G401.6 (cell line): Measurements from ENCODE around the gene CARNS1.

Experiments
- FAIRE-seq: peaks from 2 replicates; lab custom pipeline; 2012; peaks lifted over from hg19 to GRCh38; lab: Jason Lieb, UNC

The CARNS1 gene

GRCh38 chr11:67441098-67441563 is 25.7 kb downstream of the CARNS1 start:
- no peak for FAIRE-seq

GRCh38 chr11:67441731-67442351 is 26.4 kb downstream of the CARNS1 start:
- no peak for FAIRE-seq

GRCh38 chr11:67442504-67443404 is 27.3 kb downstream of the CARNS1 start:
- no peak for FAIRE-seq

- FAIRE-seq: no peak
Observed at GRCh38 chr11:67445515-67445914, 30.0 kb downstream of the CARNS1 start.

- FAIRE-seq: no peak
Observed at GRCh38 chr11:67448220-67448609, 32.7 kb downstream of the CARNS1 start.

- no peak for FAIRE-seq
Observed at GRCh38 chr11:67449116-67449844, 33.8 kb downstream of the CARNS1 start.

- FAIRE-seq: no peak
Observed at GRCh38 chr11:67450796-67451657, 35.5 kb downstream of the CARNS1 start.

GRCh38 chr11:67451658-67451976 is 36.1 kb downstream of the CARNS1 start:
- FAIRE-seq: no peak

- no peak for FAIRE-seq
Observed at GRCh38 chr11:67452141-67452952, 36.9 kb downstream of the CARNS1 start, which contains the start of gene GPR152. Gene GPR152, minus strand, starts transcription at chr11:67452729. Its CDS starts 5 bp downstream, at chr11:67452724.

- FAIRE-seq: no peak
Observed at GRCh38 chr11:67453816-67454732, 38.6 kb downstream of the CARNS1 start.

- FAIRE-seq: no peak
Observed at GRCh38 chr11:67455054-67455453, 39.6 kb downstream of the CARNS1 start, which contains the start of gene CABP4. Gene CABP4, plus strand, starts transcription at chr11:67455354. Its CDS starts 70 bp downstream, at chr11:67455424.

GRCh38 chr11:67456068-67456705 is 40.7 kb downstream of the CARNS1 start:
- no peak for FAIRE-seq

GRCh38 chr11:67457453-67457852 is 42.0 kb downstream of the CARNS1 start:
- no peak for FAIRE-seq

- FAIRE-seq: no peak
Observed at GRCh38 chr11:67458266-67458665, 42.8 kb downstream of the CARNS1 start.

- FAIRE-seq: no peak
Observed at GRCh38 chr11:67463186-67463585, 47.7 kb downstream of the CARNS1 start.

- no peak for FAIRE-seq
Observed at GRCh38 chr11:67463680-67464410, 48.4 kb downstream of the CARNS1 start.

- FAIRE-seq: no peak
Observed at GRCh38 chr11:67464411-67465188, 49.1 kb downstream of the CARNS1 start.

GRCh38 chr11:67465189-67465510 is 49.7 kb downstream of the CARNS1 start:
- no peak for FAIRE-seq
